ENCODE results near the gene SPEM1.

DNA sequence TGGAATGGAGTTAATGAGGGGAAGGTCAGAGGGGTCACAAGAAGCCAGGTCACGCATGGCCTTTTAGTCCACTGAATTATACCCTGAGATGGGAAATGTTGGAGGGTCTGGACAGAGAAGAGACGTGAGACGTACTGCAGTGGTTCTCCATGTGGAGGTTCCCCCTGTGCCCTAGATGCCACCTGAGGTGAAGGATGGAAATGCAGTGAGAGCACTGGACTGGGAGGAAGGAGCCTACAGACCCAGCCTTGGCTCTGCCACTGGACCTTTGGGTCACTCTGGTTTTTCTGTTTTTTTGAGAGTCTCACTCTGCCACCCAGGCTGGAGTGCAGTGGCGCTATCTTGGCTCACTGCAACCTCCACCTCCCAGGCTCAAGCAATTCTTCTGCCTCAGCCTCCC, 24.0 kb upstream of the SPEM1 start:
- TF ChIP-seq, protein P1, sequence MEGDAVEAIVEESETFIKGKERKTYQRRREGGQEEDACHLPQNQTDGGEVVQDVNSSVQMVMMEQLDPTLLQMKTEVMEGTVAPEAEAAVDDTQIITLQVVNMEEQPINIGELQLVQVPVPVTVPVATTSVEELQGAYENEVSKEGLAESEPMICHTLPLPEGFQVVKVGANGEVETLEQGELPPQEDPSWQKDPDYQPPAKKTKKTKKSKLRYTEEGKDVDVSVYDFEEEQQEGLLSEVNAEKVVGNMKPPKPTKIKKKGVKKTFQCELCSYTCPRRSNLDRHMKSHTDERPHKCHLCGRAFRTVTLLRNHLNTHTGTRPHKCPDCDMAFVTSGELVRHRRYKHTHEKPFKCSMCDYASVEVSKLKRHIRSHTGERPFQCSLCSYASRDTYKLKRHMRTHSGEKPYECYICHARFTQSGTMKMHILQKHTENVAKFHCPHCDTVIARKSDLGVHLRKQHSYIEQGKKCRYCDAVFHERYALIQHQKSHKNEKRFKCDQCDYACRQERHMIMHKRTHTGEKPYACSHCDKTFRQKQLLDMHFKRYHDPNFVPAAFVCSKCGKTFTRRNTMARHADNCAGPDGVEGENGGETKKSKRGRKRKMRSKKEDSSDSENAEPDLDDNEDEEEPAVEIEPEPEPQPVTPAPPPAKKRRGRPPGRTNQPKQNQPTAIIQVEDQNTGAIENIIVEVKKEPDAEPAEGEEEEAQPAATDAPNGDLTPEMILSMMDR (IDR thresholded peaks at IDR 0.05), result no peak
- TF ChIP-seq POLR2A (IDR thresholded peaks at IDR 0.05), result no peak

Data from body of pancreas (tissue), 4 donors.